DMS53 treated with DMSO at 0.1 percent for 48 hours (cell line): ENCODE data around the gene ZNF536.
"Not testable (repeated sequence)": the region's sequence is repeated elsewhere in the genome, so short reads cannot be mapped to it uniquely, and the experiment has no call there.

Experiments
- DNase-seq: peaks from one replicate; lab custom pipeline; 2025; ENCODE audit not compliant: unreplicated experiment; lab: John Stamatoyannopoulos, UW

Gene ZNF536

GRCh38 chr19:30411714-30412113 is 39.5 kb downstream of the ZNF536 start:
- no peak for DNase-seq

DNA sequence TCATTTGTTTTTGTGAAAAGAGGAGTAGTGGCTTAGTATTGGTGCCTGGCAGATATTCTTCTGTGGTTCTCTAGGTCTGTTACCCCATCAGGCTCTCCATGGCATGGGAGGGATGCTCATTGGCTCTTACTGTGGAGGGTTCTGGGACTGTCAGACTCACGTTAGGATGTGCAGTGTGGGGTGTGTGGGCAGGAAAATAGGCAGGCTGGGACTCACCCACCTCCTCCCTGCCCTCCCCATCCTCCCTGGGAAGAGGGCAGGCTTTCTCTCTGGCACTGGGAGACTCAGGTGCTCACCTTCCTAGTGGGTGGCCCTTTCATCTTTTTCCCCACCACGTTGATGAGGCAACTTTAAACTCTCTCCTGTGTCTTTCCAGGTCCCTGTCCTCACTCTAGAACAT is 44.2 kb downstream of the ZNF536 start:
- DNase-seq, result no peak

- DNase-seq, result not testable (repeated sequence)
Observed at GRCh38 chr19:30417166-30417565, 45.0 kb downstream of the ZNF536 start.

- DNase-seq, result no peak
Observed at GRCh38 chr19:30419568-30420180, 47.5 kb downstream of the ZNF536 start.

GRCh38 chr19:30420316-30420715 is 48.1 kb downstream of the ZNF536 start:
- DNase-seq, result no peak

DNA sequence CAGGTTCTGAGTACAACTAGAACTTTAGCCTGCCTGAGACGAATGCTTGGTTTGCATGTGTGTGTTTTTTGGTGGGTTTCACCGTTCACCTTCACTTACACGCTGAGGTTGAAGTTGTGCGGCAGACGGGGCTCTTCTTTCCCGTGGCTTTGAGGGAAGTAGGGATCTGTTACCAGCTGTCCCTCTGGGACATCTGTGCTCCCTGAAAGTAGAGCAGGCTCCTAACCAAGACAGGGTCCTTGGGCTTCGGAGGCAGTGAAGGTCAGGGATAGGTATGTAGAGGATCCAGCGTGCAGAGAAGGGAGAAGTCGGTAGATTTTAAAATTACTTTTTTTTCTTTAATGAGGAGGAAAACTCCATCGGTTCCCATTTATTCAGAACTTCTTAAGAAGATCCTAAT is 48.7 kb downstream of the ZNF536 start:
- DNase-seq, result no peak

DNA sequence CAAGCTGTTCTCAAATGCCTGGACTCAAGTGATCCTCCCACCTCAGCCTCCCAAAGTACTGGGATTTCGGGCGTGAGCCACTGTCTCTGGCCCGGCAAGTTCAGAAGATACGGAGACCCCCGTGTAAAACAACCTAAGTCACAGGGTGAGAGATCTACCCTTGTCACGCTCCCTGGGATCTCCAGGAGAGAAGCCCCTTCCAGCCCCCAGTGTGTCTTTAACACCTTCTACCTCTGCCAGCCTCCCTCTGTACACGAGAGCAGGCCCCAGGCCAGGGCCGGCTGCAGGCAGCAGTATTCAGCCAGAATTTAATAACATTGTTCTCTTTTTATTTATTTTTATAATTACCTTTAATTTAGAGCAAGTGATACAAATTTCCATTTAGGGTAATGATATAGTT is 49.4 kb downstream of the ZNF536 start:
- DNase-seq, result no peak

DNA sequence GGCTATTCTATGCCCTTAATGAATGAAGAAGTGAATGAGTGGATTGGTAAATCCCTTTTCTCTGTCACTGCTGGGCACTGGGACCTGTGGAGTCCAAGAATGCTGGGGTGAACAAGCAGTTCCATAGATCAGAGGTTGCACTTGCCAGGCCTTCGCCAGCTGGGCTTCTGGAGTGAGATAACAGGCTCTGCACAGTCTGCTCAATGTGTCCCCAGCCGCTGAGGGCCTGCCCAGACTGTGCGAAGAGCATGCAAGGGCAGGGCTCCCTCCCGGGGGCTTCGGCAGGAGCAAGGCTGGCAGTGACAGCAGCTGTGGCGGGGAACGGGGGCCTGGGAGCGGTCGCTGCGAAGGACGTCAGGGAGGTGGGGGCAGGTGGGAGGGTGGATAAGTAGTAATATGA is 51.3 kb downstream of the ZNF536 start:
- no peak for DNase-seq

GRCh38 chr19:30425885-30426838 is 54.0 kb downstream of the ZNF536 start:
- no peak for DNase-seq

DNA sequence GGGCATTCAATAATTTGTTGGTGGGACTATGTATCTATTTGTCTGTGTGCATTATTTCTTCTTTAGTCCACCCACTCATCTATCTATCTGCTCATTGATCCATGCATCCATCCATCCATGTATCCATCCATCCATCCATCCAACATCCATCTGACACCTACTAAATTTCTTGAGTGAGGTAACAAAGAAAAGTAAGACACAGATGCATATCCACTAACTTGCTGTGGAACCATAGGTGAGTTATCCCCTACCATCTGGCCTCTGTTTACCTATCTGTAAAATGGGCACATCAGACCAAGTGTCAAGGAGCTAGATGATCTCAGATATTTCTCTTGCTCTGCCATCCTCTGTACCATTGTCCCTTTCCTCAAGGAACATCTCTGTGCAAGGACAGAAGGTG is 54.7 kb downstream of the ZNF536 start:
- DNase-seq, result no peak

- DNase-seq, result no peak
Observed at GRCh38 chr19:30428092-30428680, 56.0 kb downstream of the ZNF536 start.

GRCh38 chr19:30428844-30429243 is 56.7 kb downstream of the ZNF536 start:
- no peak for DNase-seq

GRCh38 chr19:30430206-30430734 is 58.1 kb downstream of the ZNF536 start:
- no peak for DNase-seq

DNA sequence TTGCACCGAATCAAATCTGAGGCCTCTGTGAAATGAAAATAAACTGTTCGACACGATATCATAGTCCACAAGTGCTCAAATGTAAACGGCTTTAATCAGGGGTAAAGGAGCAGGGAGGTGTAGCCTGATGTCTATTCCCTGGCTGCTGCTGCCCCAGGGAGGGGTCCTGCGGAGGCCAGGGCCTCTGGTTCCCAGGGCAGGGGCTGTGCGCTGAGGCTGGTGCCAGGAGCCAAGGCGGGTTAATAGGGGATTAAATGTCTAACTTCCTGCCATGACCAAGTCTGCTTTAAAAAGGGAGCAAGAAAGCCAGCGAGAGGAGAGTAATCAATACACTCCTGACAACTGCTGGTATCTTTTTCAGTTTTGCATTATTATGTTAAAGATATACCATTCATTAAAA is 59.4 kb downstream of the ZNF536 start:
- DNase-seq, result no peak

DNA sequence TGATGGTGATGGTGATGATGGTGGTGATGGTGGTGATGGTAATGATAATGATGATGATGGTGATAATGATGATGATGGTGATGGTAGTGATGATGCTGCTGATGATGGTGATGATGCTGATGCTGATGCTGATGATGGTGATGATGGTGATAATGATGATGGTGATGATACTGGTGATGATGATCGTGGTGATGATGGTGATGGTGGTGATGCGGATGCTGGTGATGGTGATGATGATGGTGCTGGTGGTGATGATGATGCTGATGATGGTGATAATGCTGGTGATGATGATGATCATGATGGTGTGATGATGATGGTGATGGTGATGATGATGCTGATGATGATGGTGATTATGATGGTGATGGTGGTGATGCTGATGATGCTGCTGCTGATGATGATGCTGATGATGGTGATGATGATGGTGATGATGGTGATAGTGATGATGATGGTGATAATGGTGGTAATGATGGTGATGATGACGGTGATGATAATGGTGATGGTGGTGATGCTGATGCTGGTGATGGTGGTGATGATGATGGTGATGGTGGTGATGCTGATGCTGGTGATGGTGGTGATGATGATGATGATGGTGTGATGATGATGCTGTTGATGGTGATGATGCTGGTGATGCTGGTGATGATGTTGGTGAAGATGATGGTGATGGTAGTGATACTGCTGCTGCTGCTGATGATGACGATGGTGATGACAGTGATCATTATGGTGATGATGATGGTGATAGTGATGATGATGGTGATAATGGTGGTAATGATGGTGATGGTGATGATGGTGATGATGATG is 62.8 kb downstream of the ZNF536 start:
- no peak for DNase-seq

GRCh38 chr19:30437869-30438268 is 65.7 kb downstream of the ZNF536 start:
- DNase-seq, result no peak

GRCh38 chr19:30439310-30439709 is 67.1 kb downstream of the ZNF536 start:
- no peak for DNase-seq

GRCh38 chr19:30441011-30441410 is 68.8 kb downstream of the ZNF536 start:
- no peak for DNase-seq

DNA sequence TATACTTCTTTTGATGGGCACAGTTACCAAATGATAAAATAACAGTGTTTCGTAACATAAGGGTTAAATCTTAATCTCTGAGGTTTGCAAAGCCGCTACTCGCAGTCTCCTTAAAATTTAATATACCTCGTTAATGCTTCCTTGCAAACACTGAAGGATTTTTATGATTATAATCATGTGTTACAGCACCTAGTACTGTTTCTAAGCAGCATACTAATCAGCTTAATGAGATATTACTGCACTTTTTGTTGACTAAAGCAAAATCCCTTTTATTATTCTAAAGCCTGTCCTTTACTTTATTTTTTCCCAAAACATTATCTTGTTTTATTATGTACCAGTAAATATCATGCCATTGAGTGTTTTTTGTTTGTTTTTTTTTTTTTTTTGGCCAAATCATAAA is 70.5 kb downstream of the ZNF536 start:
- DNase-seq, result no peak

DNA sequence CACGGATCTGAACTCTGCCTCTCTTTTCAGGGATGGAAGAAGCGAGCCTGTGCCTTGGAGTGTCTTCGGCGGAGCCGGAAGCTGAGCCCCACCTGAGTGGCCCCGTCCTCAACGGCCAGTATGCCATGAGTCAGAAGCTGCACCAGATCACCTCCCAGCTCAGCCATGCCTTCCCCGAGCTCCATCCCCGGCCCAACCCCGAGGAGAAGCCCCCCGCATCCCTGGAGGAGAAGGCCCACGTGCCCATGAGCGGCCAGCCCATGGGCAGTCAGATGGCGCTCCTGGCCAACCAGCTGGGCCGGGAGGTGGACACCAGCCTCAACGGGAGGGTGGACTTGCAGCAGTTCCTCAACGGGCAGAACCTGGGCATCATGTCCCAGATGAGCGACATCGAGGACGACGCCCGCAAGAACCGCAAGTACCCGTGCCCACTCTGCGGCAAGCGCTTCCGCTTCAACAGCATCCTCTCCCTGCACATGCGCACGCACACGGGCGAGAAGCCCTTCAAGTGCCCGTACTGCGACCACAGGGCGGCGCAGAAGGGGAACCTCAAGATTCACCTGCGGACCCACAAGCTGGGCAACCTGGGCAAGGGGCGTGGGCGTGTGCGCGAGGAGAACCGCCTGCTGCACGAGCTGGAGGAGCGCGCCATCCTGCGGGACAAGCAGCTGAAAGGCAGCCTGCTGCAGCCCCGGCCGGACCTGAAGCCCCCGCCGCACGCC is 71.5 kb downstream of the ZNF536 start:
- no peak for DNase-seq
